NCI-H774 (cell line): Measurements from ENCODE around the gene SPOUT1.
A peak's percentile ranks its signal among the peaks of the same experiment; 100 is the strongest.
"Not testable (repeated sequence)": the region's sequence is repeated elsewhere in the genome, so short reads cannot be mapped to it uniquely, and the experiment has no call there.

Experiments used
- DNase-seq: peaks from one replicate; lab custom pipeline; 2025; lab: John Stamatoyannopoulos, UW

Gene SPOUT1

GRCh38 chr9:128829477-128830251, at the start of gene SPOUT1:
Gene SPOUT1 (minus strand): TSS chr9:128829794. CDS start chr9:128829780, 14 bp downstream.
- DNase-seq = peak; percentile 97

- DNase-seq = no peak
Observed at GRCh38 chr9:128877852-128878251, 48.3 kb upstream of the SPOUT1 start.

GRCh38 chr9:128870941-128871265, 41.3 kb upstream of the SPOUT1 start:
- DNase-seq = not testable (repeated sequence)

GRCh38 chr9:128870128-128870940, 40.7 kb upstream of the SPOUT1 start:
- DNase-seq = no peak

GRCh38 chr9:128863647-128864046, 34.1 kb upstream of the SPOUT1 start:
- peak; percentile 53 for DNase-seq

- DNase-seq = no peak
Observed at GRCh38 chr9:128862401-128862851, 32.8 kb upstream of the SPOUT1 start.

- no peak for DNase-seq
Observed at GRCh38 chr9:128861501-128861900, 31.9 kb upstream of the SPOUT1 start.

GRCh38 chr9:128860937-128861336, 31.3 kb upstream of the SPOUT1 start:
- DNase-seq = no peak

GRCh38 chr9:128858476-128858875, 28.9 kb upstream of the SPOUT1 start:
- not testable (repeated sequence) for DNase-seq

- not testable (repeated sequence) for DNase-seq
Observed at GRCh38 chr9:128854454-128854853, 24.9 kb upstream of the SPOUT1 start.

- DNase-seq = not testable (repeated sequence)
Observed at GRCh38 chr9:128852646-128853045, 23.1 kb upstream of the SPOUT1 start.

- not testable (repeated sequence) for DNase-seq
Observed at GRCh38 chr9:128851779-128852600, 22.4 kb upstream of the SPOUT1 start.

GRCh38 chr9:128851024-128851423, 21.4 kb upstream of the SPOUT1 start:
- DNase-seq = not testable (repeated sequence)

GRCh38 chr9:128847803-128848202, 18.2 kb upstream of the SPOUT1 start:
- DNase-seq = no peak

GRCh38 chr9:128846680-128847030, 17.1 kb upstream of the SPOUT1 start:
- no peak for DNase-seq

GRCh38 chr9:128845186-128845931, 15.8 kb upstream of the SPOUT1 start:
- no peak for DNase-seq

GRCh38 chr9:128843171-128843570, 13.6 kb upstream of the SPOUT1 start:
- not testable (repeated sequence) for DNase-seq

- DNase-seq = no peak
Observed at GRCh38 chr9:128841694-128842492, 12.3 kb upstream of the SPOUT1 start.

GRCh38 chr9:128840524-128840923, 10.9 kb upstream of the SPOUT1 start:
- DNase-seq = no peak

- DNase-seq = no peak
Observed at GRCh38 chr9:128838338-128838737, 8.7 kb upstream of the SPOUT1 start.
